Measurements from ENCODE around the gene CLSTN2. TPM values are rescaled to one million over a fixed set of nuclear protein-coding genes. Genes with fewer than 3 reads are reported as not detected.

CLSTN2 gene
- total and polyA plus RNA-seq, 2 of the 4 experiments (the other 2 are of a cell fraction), result under 0.01 to 0.07 TPM

- ATAC-seq (ENCODE audit: low read depth), result no peak
- no peak for TF ChIP-seq RCOR1 (IDR thresholded peaks at IDR 0.05; ENCODE audit: insufficient replicate concordance, low read length)
- no peak for TF ChIP-seq CHD1 (IDR thresholded peaks at IDR 0.05; ENCODE audit: low read depth, low read length)
- TF ChIP-seq MAZ (IDR thresholded peaks at IDR 0.05; ENCODE audit: borderline replicate concordance, low read depth, low read length), result no peak
- no peak for TF ChIP-seq CEBPB (IDR thresholded peaks at IDR 0.05; ENCODE audit: low read depth, low read length)
- TF ChIP-seq FOS (IDR thresholded peaks at IDR 0.05; ENCODE audit: low read depth, low read length), result no peak
- TF ChIP-seq MAFK (IDR thresholded peaks at IDR 0.05; ENCODE audit: low read depth, low read length), result no peak
- TF ChIP-seq MXI1 (IDR thresholded peaks at IDR 0.05; ENCODE audit: borderline replicate concordance, low read depth, low read length), result no peak
- no peak for TF ChIP-seq CTCF (conservative IDR thresholded peaks at IDR 0.05; ENCODE audit: low read depth, low read length)
- TF ChIP-seq RFX5 (IDR thresholded peaks at IDR 0.05; ENCODE audit: low read depth, low read length), result no peak
- no peak for TF ChIP-seq NFE2L2 (IDR thresholded peaks at IDR 0.05; ENCODE audit: low read depth, low read length)
- no peak for TF ChIP-seq SMC3 (IDR thresholded peaks at IDR 0.05; ENCODE audit: low read depth, low read length)
- TF ChIP-seq ELK1 (IDR thresholded peaks at IDR 0.05; ENCODE audit: borderline replicate concordance, low read depth, low read length), result no peak
- no peak for TF ChIP-seq USF2 (IDR thresholded peaks at IDR 0.05; ENCODE audit: low read depth, low read length)
- TF ChIP-seq BHLHE40 (IDR thresholded peaks at IDR 0.05; ENCODE audit: low read depth, low read length), result no peak
- no peak for TF ChIP-seq POLR2A (IDR thresholded peaks at IDR 0.05; ENCODE audit: low read depth, low read length)
- no peak for TF ChIP-seq RAD21 (IDR thresholded peaks at IDR 0.05; ENCODE audit: low read length)
- no peaks in the 10 kb centered on the region for H3K79me1 ChIP-seq (ENCODE audit: low read depth in 1 of 2, low read length in 2 of 2)
- WGBS, 2 experiments (ENCODE audit: extremely low coverage in 2 of 2, insufficient read length in 1 of 2), result no CpG with 5 or more reads among the region's 5 CpGs
- H2AFZ ChIP-seq (replicated peaks; ENCODE audit: low read length, poor library complexity), result no peak overlapping the region
- no peaks in the 10 kb centered on the region for H3K36me3 ChIP-seq (ENCODE audit: control insufficient read depth, insufficient read depth, low read length)
- in situ Hi-C loops (cut with MboI; ENCODE audit: low sequenced_read_pairs), result no loop called here
- no TSS peak for BruUV-seq (replicated peaks)
- H4K20me1 ChIP-seq (ENCODE audit: insufficient read depth, low read length), result no peaks in the 10 kb centered on the region
- no peak overlapping the region for H3K14ac ChIP-seq (replicated peaks; ENCODE audit: low read depth, low read length)
- dilution Hi-C loops (cut with HindIII; ENCODE audit: low sequenced_read_pairs, unreplicated experiment), result no loop called here
- no peaks in the 10 kb centered on the region for H3K4me1 ChIP-seq (ENCODE audit: control insufficient read depth, insufficient read depth, low read length)
- H4K8ac ChIP-seq (ENCODE audit: low read depth in 2 of 2, low read length in 2 of 2), result no peak overlapping the region
- H3K9me1 ChIP-seq (ENCODE audit: insufficient read depth, low read length), result no peaks in the 10 kb centered on the region
- H2BK5ac ChIP-seq (ENCODE audit: low read depth, low read length, poor library complexity, severe bottlenecking), result no peak overlapping the region
- no peak overlapping the region for H3K4ac ChIP-seq (ENCODE audit: low read depth, low read length)
- no peak overlapping the region for H3K4me2 ChIP-seq (ENCODE audit: low read depth, low read length)
- H2AK9ac ChIP-seq (replicated peaks; ENCODE audit: low read depth, low read length, poor library complexity), result no peak overlapping the region
- no peaks in the 10 kb centered on the region for H3K9me3 ChIP-seq (ENCODE audit: control insufficient read depth, insufficient read depth, low read length)
- H3K27ac ChIP-seq (ENCODE audit: insufficient read depth, low read length), result no peak overlapping the region
- H3K4me3 ChIP-seq (ENCODE audit: insufficient read depth, low read depth, low read length), result no peak overlapping the region
- ChIA-PET POLR2A (ENCODE audit: unreplicated experiment) (no interaction called here), CTCF (no interaction called here)
- no peak overlapping the region for H4K5ac ChIP-seq (ENCODE audit: low read depth, low read length)
- H3K9ac ChIP-seq (ENCODE audit: low read depth, low read length), result no peak overlapping the region
- no peak overlapping the region for H2AK5ac ChIP-seq (ENCODE audit: low read depth, low read length)
- no peak overlapping the region for H2BK120ac ChIP-seq (ENCODE audit: low read depth, low read length)
- H3K18ac ChIP-seq (ENCODE audit: low read depth, low read length), result no peak overlapping the region
- intact Hi-C loops (cut with micrococcal nuclease), result no loop called here
- no peak overlapping the region for H2BK20ac ChIP-seq (ENCODE audit: low read depth, low read length)
- H4K91ac ChIP-seq (ENCODE audit: insufficient read depth, low read depth, low read length), result no peak overlapping the region
- no peak overlapping the region for H3K23ac ChIP-seq (ENCODE audit: low read depth, low read length)
- DNase-seq, result no peak
- no peaks in the 10 kb centered on the region for H3K27me3 ChIP-seq (ENCODE audit: control insufficient read depth, insufficient read depth, low read length)
- no peak overlapping the region for H2BK15ac ChIP-seq (ENCODE audit: low read depth, low read length)
- H3K56ac ChIP-seq (ENCODE audit: extremely low read depth, insufficient read depth, low read length), result no peak overlapping the region
These were observed 307.9 kb downstream of the CLSTN2 start for GRCh38 chr3:140242818-140243276.

Measured in IMR-90 (cell line).